HFFc6 (cell line): ENCODE measurements around the gene SOWAHA. TPM values are rescaled to one million over a fixed set of nuclear protein-coding genes. Genes with fewer than 3 reads are reported as not detected.
"Not testable (repeated sequence)": the region's sequence is repeated elsewhere in the genome, so short reads cannot be mapped to it uniquely, and the experiment has no call there.

Experiments used
- DNase-seq: peaks from one replicate; pipeline ENCODE4 v3.0.0-alpha.2; 2018
- H3K27ac Mint-ChIP-seq: 2 replicates; pipeline ENCODE4 v1.8.0; 2020; ENCODE audit warnings: mild to moderate bottlenecking, mixed read lengths
- H3K27me3 Mint-ChIP-seq: 2 replicates; pipeline ENCODE4 v1.8.0; 2021; ENCODE audit warnings: mild to moderate bottlenecking, moderate library complexity, mixed read lengths; ENCODE audit not compliant: insufficient read depth
- H3K36me3 Mint-ChIP-seq: 2 replicates; pipeline ENCODE4 v1.8.0; 2021; ENCODE audit warnings: low read depth, mixed read lengths
- H3K4me1 Mint-ChIP-seq: 2 replicates; pipeline ENCODE4 v1.8.0; 2020; ENCODE audit warnings: low read depth, mixed read lengths
- H3K4me3 Mint-ChIP-seq: 2 replicates; pipeline ENCODE4 v1.8.0; 2020; ENCODE audit warnings: mild to moderate bottlenecking, moderate library complexity, mixed read lengths
- H3K9me3 Mint-ChIP-seq: 2 replicates; pipeline ENCODE4 v1.8.0; 2020; ENCODE audit warnings: mild to moderate bottlenecking, mixed read lengths
- total RNA-seq, 6 experiments: library from RNA; stranded (reverse); fragmentation: NEBNext Ultra II Directional; extraction: Animal tissue kit (Norgen Biotek cat#: 25700); gene quantifications; 2 replicates in 1 of 6; 3 replicates in 5 of 6; pipeline ENCODE4 v1.2.3, GENCODE V29; 2021
- TF ChIP-seq, protein P1 (sequence below): fragments of 200-600 bp; sonication (generic); IDR thresholded peaks from 2 replicates; pipeline ENCODE4 v1.5.0; 2021; ENCODE audit warnings: antibody characterized with exemption, mild to moderate bottlenecking

The SOWAHA gene
- total RNA-seq, 6 experiments from 2014 or later, result not detected

- DNase-seq, result no peak
Measured at GRCh38 chr5:132802044-132802684, 10.9 kb upstream of the SOWAHA start.

GRCh38 chr5:132802685-132803066, 10.4 kb upstream of the SOWAHA start:
- not testable (repeated sequence) for H3K4me1 Mint-ChIP-seq, H3K4me3 Mint-ChIP-seq, H3K36me3 Mint-ChIP-seq, H3K27ac Mint-ChIP-seq, DNase-seq
- Mint-ChIP-seq H3K27me3 (peaks cover 42% of the 10 kb centered on the region), H3K9me3 (peaks cover 13% of the 10 kb centered on the region)

More at GRCh38 chr5:132802044-132802684, 10.9 kb upstream of the SOWAHA start:
- Mint-ChIP-seq H3K36me3 (no peaks in the 10 kb centered on the region), H3K27ac (no peak overlapping the region), H3K27me3 (peaks cover 43% of the 10 kb centered on the region), H3K9me3 (peaks cover 13% of the 10 kb centered on the region), H3K4me1 (peaks cover 7% of the 10 kb centered on the region), H3K4me3 (no peak overlapping the region)
- TF ChIP-seq, protein P1, sequence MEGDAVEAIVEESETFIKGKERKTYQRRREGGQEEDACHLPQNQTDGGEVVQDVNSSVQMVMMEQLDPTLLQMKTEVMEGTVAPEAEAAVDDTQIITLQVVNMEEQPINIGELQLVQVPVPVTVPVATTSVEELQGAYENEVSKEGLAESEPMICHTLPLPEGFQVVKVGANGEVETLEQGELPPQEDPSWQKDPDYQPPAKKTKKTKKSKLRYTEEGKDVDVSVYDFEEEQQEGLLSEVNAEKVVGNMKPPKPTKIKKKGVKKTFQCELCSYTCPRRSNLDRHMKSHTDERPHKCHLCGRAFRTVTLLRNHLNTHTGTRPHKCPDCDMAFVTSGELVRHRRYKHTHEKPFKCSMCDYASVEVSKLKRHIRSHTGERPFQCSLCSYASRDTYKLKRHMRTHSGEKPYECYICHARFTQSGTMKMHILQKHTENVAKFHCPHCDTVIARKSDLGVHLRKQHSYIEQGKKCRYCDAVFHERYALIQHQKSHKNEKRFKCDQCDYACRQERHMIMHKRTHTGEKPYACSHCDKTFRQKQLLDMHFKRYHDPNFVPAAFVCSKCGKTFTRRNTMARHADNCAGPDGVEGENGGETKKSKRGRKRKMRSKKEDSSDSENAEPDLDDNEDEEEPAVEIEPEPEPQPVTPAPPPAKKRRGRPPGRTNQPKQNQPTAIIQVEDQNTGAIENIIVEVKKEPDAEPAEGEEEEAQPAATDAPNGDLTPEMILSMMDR, result no peak

DNA sequence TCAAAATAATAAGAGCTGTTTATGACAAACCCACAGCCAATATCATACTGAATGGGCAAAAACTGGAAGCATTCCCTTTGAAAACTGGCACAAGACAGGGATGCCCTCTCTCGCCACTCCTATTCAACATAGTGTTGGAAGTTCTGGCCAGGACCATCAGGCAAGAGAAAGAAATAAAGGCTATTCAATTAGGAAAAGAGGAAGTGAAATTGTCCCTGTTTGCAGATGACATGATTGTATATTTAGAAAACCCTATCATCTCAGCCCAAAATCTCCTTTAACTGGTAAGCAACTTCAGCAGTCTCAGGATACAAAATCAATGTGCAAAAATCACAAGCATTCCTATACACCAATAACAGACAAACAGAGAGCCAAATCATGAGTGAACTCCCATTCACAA, 8.9 kb upstream of the SOWAHA start:
- H3K4me1 Mint-ChIP-seq, H3K27ac Mint-ChIP-seq, DNase-seq, H3K4me3 Mint-ChIP-seq, H3K36me3 Mint-ChIP-seq: not testable (repeated sequence)
- H3K9me3 Mint-ChIP-seq, result peaks cover 13% of the 10 kb centered on the region
- H3K27me3 Mint-ChIP-seq, result peaks cover 39% of the 10 kb centered on the region

DNA sequence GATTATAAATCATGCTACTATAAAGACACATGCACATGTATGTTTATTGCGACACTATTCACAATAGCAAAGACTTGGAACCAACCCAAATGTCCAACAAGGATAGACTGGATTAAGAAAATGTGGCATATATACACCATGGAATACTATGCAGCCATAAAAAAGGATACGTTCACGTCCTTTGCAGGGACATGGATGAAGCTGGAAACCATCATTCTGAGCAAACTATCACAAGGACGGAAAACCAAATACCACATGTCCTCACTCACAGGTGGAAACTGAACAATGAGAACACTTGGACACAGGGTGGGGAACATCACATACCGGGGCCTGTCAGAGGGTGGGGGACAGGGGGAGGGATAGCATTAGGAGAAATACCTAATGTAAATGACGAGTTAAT, 7.2 kb upstream of the SOWAHA start:
- not testable (repeated sequence) for DNase-seq, H3K27ac Mint-ChIP-seq, H3K36me3 Mint-ChIP-seq, H3K4me3 Mint-ChIP-seq, H3K4me1 Mint-ChIP-seq
- H3K9me3 Mint-ChIP-seq, result peaks cover 13% of the 10 kb centered on the region
- H3K27me3 Mint-ChIP-seq, result peaks cover 41% of the 10 kb centered on the region

DNA sequence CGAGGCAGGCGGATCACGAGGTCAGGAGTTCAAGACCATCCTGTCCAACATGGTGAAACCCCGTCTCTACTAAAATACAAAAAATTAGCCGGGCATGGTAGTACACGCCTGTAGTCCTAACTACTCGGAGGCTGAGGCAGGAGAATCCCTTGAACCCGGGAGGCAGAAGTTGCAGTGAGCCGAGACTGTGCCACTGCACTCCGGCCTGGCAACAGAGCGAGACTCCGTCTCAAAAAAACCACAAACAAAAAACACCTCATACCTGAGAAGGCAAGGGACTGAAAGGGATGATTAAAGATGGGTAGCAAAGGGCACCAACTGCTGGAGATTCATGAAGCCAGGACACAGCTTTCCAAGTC, 6.3 kb upstream of the SOWAHA start:
- H3K27ac Mint-ChIP-seq, H3K4me1 Mint-ChIP-seq, H3K4me3 Mint-ChIP-seq, H3K36me3 Mint-ChIP-seq, DNase-seq: not testable (repeated sequence)
- H3K27me3 Mint-ChIP-seq, result peaks cover 45% of the 10 kb centered on the region
- H3K9me3 Mint-ChIP-seq, result peaks cover 13% of the 10 kb centered on the region

DNA sequence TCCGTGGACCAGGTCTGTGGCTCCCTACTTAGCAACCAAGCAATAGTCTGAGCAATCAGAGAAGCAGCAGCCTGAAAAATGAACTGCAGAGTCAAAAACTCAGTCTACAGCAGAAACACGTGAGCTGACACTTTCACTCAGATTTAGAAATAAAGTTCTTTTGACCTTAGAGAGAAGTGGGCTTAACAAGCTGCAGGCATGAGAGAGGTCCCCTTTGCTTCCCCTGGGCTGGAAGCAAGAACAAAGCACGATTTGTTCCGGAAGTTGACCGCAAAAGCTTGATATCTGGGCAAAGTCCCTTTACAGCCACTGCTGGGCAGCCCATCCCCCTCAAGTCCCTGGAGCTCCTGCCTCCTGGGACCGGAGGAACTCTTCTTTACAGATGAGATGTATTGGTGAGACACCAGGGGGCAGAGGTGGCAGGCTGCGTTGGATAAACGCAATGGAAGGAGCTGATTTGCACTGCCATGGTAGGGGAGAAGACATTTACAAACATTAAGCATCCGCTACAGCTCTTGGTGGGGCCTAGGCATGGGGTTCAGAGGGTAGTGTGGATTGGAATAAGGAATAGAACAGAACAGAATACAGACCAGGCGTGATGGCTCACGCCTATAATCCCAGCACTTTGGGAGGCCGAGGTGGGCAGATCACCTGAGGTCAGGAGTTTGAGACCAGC, 5.8 kb upstream of the SOWAHA start:
- H3K36me3 Mint-ChIP-seq, result no peaks in the 10 kb centered on the region
- no peak for DNase-seq
- peaks cover 1% of the 10 kb centered on the region; the same call in 1 of the 2 replicates for H3K4me1 Mint-ChIP-seq
- TF ChIP-seq, protein P1, result no peak; the same call in 1 of the 2 replicates
- H3K9me3 Mint-ChIP-seq, result peaks cover 13% of the 10 kb centered on the region
- H3K27ac Mint-ChIP-seq, result no peak overlapping the region
- no peak overlapping the region for H3K4me3 Mint-ChIP-seq
- H3K27me3 Mint-ChIP-seq, result peaks cover 45% of the 10 kb centered on the region

DNA sequence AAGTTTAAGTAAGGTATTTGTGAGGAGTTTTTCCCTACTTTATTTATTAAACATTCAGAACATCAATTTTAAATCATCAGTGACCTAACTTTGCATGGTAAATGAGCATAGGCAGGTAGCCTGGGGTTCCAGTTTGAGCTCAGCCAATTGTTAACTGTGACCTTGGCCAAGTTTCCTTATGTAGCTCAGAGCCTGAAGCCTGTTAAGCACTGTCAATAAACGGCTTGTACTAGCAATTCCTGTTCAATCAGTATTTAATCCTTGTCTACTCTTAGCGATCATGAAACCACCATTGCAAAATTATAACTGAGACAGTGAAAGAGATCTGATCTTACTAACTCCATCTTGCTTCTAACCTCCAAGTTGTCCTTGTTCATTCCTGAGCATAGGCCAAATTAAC, 4.7 kb upstream of the SOWAHA start:
- Mint-ChIP-seq H3K27me3 (peaks cover 44% of the 10 kb centered on the region), H3K4me3 (no peak overlapping the region), H3K36me3 (no peaks in the 10 kb centered on the region), H3K27ac (no peak overlapping the region), H3K9me3 (peaks cover 13% of the 10 kb centered on the region), H3K4me1 (peaks cover 10% of the 10 kb centered on the region)
- TF ChIP-seq, protein P1, result no peak
- DNase-seq, result no peak
